Natural killer cell (primary cell): ENCODE data around the gene NOXA1. TPM values are rescaled to one million over a fixed set of nuclear protein-coding genes. Genes with fewer than 3 reads are reported as not detected.

ENCODE experiments used
- ATAC-seq, 3 donors: fragments of 150-1000 bp in 2 of 3; fragments of 200-7000 bp in 1 of 3; cut with Tn5 transposase; 1 replicate in 1 of 3; 2 replicates in 2 of 3; pipeline ENCODE4 v1.10.0; 2021; ENCODE audit warnings: mild to moderate bottlenecking in 2 of 3, moderate library complexity in 2 of 3
- DNase-seq, 2 donors: peaks; one replicate each; pipeline versions ENCODE4 v3.0.0 to v3.0.0-alpha.2; 2013 to 2021; ENCODE audit warnings: mixed read lengths in 1 of 2
- H3K27ac ChIP-seq: one replicate; pipeline ENCODE4 v1.5.1; 2013; ENCODE audit warnings: mild to moderate bottlenecking, low read length
- H3K27me3 ChIP-seq: one replicate; pipeline ENCODE4 v1.6.1; 2013; ENCODE audit warnings: low read length; ENCODE audit not compliant: control insufficient read depth, insufficient read depth
- H3K36me3 ChIP-seq: one replicate; pipeline ENCODE4 v1.6.1; 2013; ENCODE audit warnings: low read length; ENCODE audit not compliant: control insufficient read depth, insufficient read depth
- H3K4me1 ChIP-seq: one replicate; pipeline ENCODE4 v1.6.1; 2013; ENCODE audit warnings: low read length; ENCODE audit not compliant: control insufficient read depth, insufficient read depth
- H3K4me3 ChIP-seq: one replicate; pipeline ENCODE4 v1.5.1; 2013; ENCODE audit warnings: low read length
- H3K9me3 ChIP-seq: one replicate; pipeline ENCODE4 v1.6.1; 2013; ENCODE audit warnings: low read length; ENCODE audit not compliant: control insufficient read depth, insufficient read depth
- H3K27ac Mint-ChIP-seq, 2 donors: one replicate each; pipeline ENCODE4 v1.8.0; 2022; ENCODE audit warnings: mild to moderate bottlenecking in 2 of 2, mixed read lengths in 2 of 2, moderate library complexity in 1 of 2
- H3K27me3 Mint-ChIP-seq, 2 donors: one replicate each; pipeline ENCODE4 v1.8.0; 2022; ENCODE audit warnings: low read depth in 2 of 2, mixed read lengths in 2 of 2
- H3K36me3 Mint-ChIP-seq: one replicate; pipeline ENCODE4 v1.8.0; 2022; ENCODE audit warnings: mixed read lengths
- H3K4me1 Mint-ChIP-seq, 2 donors: one replicate each; pipeline ENCODE4 v1.8.0; 2022; ENCODE audit warnings: mixed read lengths in 2 of 2
- H3K4me3 Mint-ChIP-seq: one replicate; pipeline ENCODE4 v1.8.0; 2022; ENCODE audit warnings: mild to moderate bottlenecking, moderate library complexity, mixed read lengths
- H3K9me3 Mint-ChIP-seq, 2 donors: one replicate each; pipeline ENCODE4 v1.8.0; 2022; ENCODE audit warnings: mixed read lengths in 2 of 2
- CTCF ChIP-seq: fragments of 200-600 bp; IDR thresholded peaks from one replicate; pipeline ENCODE4 v1.8.0; 2022; ENCODE audit warnings: antibody characterized with exemption
- WGBS: methylation state at CpG from one replicate; pipeline ENCODE4 v1.1.7; 2013; ENCODE audit warnings: missing lambda C conversion rate; ENCODE audit not compliant: insufficient coverage; 5-methylcytosine and 5-hydroxymethylcytosine counted together
- intact Hi-C: fragments of 100-400 bp; cut with micrococcal nuclease; formaldehyde crosslinking; loops from one replicate; pipeline ENCODE4 v1.14.2; 2022
- total RNA-seq, 4 donors: library from RNA; stranded (reverse); fragments of 120-200 nt in 1 of 4; gene quantifications; one replicate each; pipeline versions ENCODE4 v1.2.3 to v1.2.4, GENCODE V29; 2013 to 2022

Gene NOXA1
- total RNA-seq, 3 donors from 2014 or later (not counting 1 experiment from before 2014, with no cell fraction given), result 4.7 to 10.0 (median 7.7) TPM

DNA sequence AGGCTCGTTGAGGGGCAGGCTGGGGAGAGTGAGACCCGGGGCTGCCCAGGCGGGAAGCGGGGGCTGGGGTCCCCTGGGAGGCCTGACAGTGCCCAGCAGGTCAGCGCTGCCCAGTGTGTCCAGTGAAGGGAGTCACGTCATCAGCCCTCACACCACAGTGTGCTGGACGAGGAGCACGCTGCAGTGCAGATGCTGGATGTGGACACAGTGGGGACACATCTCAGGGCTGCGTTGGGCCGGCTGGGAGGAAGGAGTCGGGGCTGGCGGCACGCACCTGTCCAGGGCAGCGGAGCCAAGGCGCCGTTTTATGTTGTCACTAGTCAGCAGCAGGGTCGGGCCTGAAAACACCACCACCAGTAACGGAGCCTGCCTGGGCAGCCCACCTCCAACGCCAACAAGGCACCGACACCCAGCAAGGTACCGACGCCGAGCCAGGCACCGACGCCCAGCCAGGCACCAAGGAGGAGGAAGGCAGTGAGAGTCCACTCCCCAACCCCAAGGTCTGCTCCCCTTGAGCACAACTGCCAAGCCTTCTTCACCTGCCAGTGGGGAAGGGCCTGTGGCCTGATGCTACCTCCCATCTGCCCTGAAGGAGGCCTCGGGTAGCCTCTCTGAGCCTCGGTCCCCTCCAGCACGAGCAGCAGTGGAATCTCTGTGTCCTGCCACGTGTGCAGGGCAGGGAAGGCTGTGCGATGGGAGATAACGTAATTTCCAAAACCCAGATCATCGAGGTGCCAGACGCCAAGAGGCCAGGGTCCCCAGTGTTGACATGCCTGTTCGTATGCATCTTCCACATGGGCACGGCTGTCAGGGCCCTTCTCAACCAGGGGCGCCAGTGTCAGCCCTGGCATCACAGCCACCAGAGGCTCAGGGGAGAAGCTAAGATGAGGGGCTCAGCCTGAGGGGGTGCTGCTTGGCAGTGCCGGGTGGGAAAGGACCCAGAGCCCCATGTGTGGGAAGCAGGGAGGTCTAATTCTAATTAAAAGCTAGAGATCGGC lies 57.8 kb downstream of the NOXA1 start:
- DNase-seq, result no peak
- H3K27me3 Mint-ChIP-seq, result no peaks in the 10 kb centered on the region
- H3K36me3 ChIP-seq, result no peaks in the 10 kb centered on the region
- H3K9me3 ChIP-seq, result peaks cover under 1% of the 10 kb centered on the region
- intact Hi-C loops, result no loop called here
- H3K4me1 Mint-ChIP-seq, result no peaks in the 10 kb centered on the region
- no peak overlapping the region for H3K27ac Mint-ChIP-seq
- H3K36me3 Mint-ChIP-seq, result no peaks in the 10 kb centered on the region
- no peaks in the 10 kb centered on the region for H3K27me3 ChIP-seq
- no peak for ATAC-seq
- no peak overlapping the region for H3K4me3 ChIP-seq
- no peak overlapping the region for H3K27ac ChIP-seq
- no peak overlapping the region for H3K4me3 Mint-ChIP-seq
- no peaks in the 10 kb centered on the region for H3K4me1 ChIP-seq
- TF ChIP-seq CTCF, result no peak
- peaks cover 0 to 3% of the 10 kb centered on the region in 2 donors for H3K9me3 Mint-ChIP-seq
- 94% methylated on average over 38 of the region's 38 CpGs for WGBS

DNA sequence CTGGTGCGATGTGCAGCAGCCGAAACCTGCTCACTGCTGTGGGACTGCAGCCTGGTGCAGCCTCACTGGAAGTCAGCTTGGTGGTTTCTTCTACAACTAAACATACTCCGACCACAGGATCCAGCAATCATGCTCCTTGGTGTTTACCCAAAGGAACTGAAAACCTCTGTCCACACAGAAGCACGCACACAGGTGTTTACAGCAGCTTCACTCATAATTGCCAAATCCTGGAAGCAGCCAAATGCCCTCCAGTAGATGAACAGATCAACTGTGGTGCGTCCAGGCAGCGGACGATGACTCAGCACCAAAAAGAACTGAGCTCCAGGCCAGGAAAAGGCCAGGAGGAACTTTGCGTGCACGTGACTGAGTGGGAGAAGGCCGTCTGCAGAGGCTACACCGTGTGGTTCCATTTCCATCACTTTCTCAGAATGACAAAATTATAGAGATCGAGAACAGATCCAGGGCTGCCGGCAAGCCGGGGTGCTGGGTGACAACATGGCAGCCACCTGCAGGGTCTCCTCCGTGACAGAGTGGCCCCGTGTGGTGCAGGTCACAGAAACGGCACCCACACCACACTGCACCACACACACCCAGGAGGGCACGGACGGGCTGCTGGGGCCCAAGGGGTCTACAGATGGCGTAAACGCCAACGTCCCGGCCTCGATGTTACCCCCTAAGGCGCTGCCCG lies 59.0 kb downstream of the NOXA1 start:
- H3K4me1 Mint-ChIP-seq, result no peaks in the 10 kb centered on the region
- no peak overlapping the region for H3K27ac Mint-ChIP-seq
- Histone ChIP-seq H3K9me3 (no peaks in the 10 kb centered on the region), H3K4me1 (no peaks in the 10 kb centered on the region), H3K27me3 (no peaks in the 10 kb centered on the region), H3K27ac (no peak overlapping the region), H3K4me3 (no peak overlapping the region), H3K36me3 (no peaks in the 10 kb centered on the region)
- ATAC-seq (no peak), DNase-seq (no peak)
- H3K4me3 Mint-ChIP-seq, result no peak overlapping the region
- H3K27me3 Mint-ChIP-seq, result no peaks in the 10 kb centered on the region
- no peaks in the 10 kb centered on the region for H3K36me3 Mint-ChIP-seq
- 56% methylated on average over 24 of the region's 26 CpGs for WGBS
- intact Hi-C loops, result no loop called here
- TF ChIP-seq CTCF, result no peak
- no peaks in the 10 kb centered on the region for H3K9me3 Mint-ChIP-seq

Other genes with a start within 250 kb of the NOXA1 start
- 100 to 1,000 TPM; 146 to 172 (median 171) TPM for gene ANAPC2, start 234.8 kb upstream of the NOXA1 start, total RNA-seq
- 10 to 100 TPM; 45.1 to 53.5 (median 52.2) TPM for gene SSNA1, start 234.7 kb upstream of the NOXA1 start, total RNA-seq
- 10 to 100 TPM in 1 of 3 donors, 1 to 10 TPM in 2; 8.2 to 10.6 (median 8.4) TPM for gene TPRN, start 222.7 kb upstream of the NOXA1 start, total RNA-seq
- 10 to 100 TPM; 22.1 to 30.5 (median 27.1) TPM for gene TMEM203, start 217.7 kb upstream of the NOXA1 start, total RNA-seq
- 10 to 100 TPM; 31.1 to 36.0 (median 31.9) TPM for gene NDOR1, start 217.7 kb upstream of the NOXA1 start, total RNA-seq
- 1 to 10 TPM in 1 of 3 donors, under 1 TPM in 2; 0.82 to 1.6 (median 0.93) TPM for gene RNF208, start 201.2 kb upstream of the NOXA1 start, total RNA-seq
- under 1 TPM in 1 of 3 donors, not detected in 2; 0.38 TPM for gene CYSRT1, start 198.2 kb upstream of the NOXA1 start, total RNA-seq
- not detected for gene RNF224, start 195.9 kb upstream of the NOXA1 start, total RNA-seq
- gene SLC34A3, start 192.5 kb upstream of the NOXA1 start, total RNA-seq, result not detected
- 100 to 1,000 TPM in 1 of 3 donors, 10 to 100 TPM in 2; 84.4 to 121 (median 93.9) TPM for gene TUBB4B, start 182.1 kb upstream of the NOXA1 start, total RNA-seq
- not detected for gene STPG3, start 172.1 kb upstream of the NOXA1 start, total RNA-seq
- 10 to 100 TPM; 42.9 to 53.8 (median 52.6) TPM for gene NELFB, start 168.1 kb upstream of the NOXA1 start, total RNA-seq
- gene TOR4A, start 145.7 kb upstream of the NOXA1 start, total RNA-seq, result 10 to 100 TPM; 16.3 to 24.6 (median 19.2) TPM
- gene NRARP, start 121.1 kb upstream of the NOXA1 start, total RNA-seq, result 1 to 10 TPM in 2 of 3 donors, under 1 TPM in 1; 0.88 to 2.3 (median 1.2) TPM
- 10 to 100 TPM; 28.0 to 35.3 (median 29.6) TPM for gene EXD3, start 231 bp upstream of the NOXA1 start, total RNA-seq
- not detected for gene ENTPD8, start 18.0 kb downstream of the NOXA1 start, total RNA-seq
- 100 to 1,000 TPM in 1 of 3 donors, 10 to 100 TPM in 2; 78.1 to 111 (median 87.8) TPM for gene NSMF, start 35.9 kb downstream of the NOXA1 start, total RNA-seq
- gene PNPLA7, start 127.0 kb downstream of the NOXA1 start, total RNA-seq, result 1 to 10 TPM; 4.3 to 6.4 (median 4.9) TPM
- gene MRPL41, start 128.5 kb downstream of the NOXA1 start, total RNA-seq, result 10 to 100 TPM; 11.5 to 17.9 (median 16.8) TPM
- gene DPH7, start 155.5 kb downstream of the NOXA1 start, total RNA-seq, result 10 to 100 TPM; 39.5 to 51.0 (median 48.5) TPM
- 10 to 100 TPM in 2 of 3 donors, 1 to 10 TPM in 1; 6.5 to 18.8 (median 16.3) TPM for gene ZMYND19, start 167.1 kb downstream of the NOXA1 start, total RNA-seq
- gene ARRDC1, start 182.3 kb downstream of the NOXA1 start, total RNA-seq, result 100 to 1,000 TPM in 1 of 3 donors, 10 to 100 TPM in 2; 80.7 to 105 (median 92.9) TPM
- gene EHMT1, start 195.6 kb downstream of the NOXA1 start, total RNA-seq, result 100 to 1,000 TPM; 173 to 200 (median 176) TPM